Measurements from ENCODE around the gene NCOA1. TPM values are rescaled to one million over a fixed set of nuclear protein-coding genes. Genes with fewer than 3 reads are reported as not detected.

The NCOA1 gene
- total RNA-seq, 4 donors from 2014 or later = 42.3 to 66.9 (median 47.4) TPM

GRCh38 chr2:24512404-24512803 lies 21.4 kb downstream of the NCOA1 start:
- H3K4me1 ChIP-seq = peaks cover 4 to 85% (median 7%) of the 10 kb centered on the region in 3 donors
- peak overlapping the region in 1 of 4 donors; percentile 30 for H3K27ac ChIP-seq
- 11 to 20% methylated on average over 2 of the region's 2 CpGs for whole genome bisulfite sequencing, 2 donors (ENCODE audit: low coverage in 1 of 2)
- no peaks in the 10 kb centered on the region for H3K27me3 ChIP-seq
- no peak overlapping the region for H3K4me3 ChIP-seq
- no peaks in the 10 kb centered on the region for H3K9me3 ChIP-seq
- no peaks in the 10 kb centered on the region for H3K36me3 ChIP-seq
- TF ChIP-seq POLR2AphosphoS5 (IDR thresholded peaks at IDR 0.05) = no peak
- no peak for TF ChIP-seq CTCF (IDR thresholded peaks at IDR 0.05)
- no peak for ATAC-seq

GRCh38 chr2:24512831-24513230 lies 21.8 kb downstream of the NCOA1 start:
- H3K4me1 ChIP-seq = peaks cover 4 to 84% (median 7%) of the 10 kb centered on the region in 3 donors
- ATAC-seq = no peak
- H3K27ac ChIP-seq = peak overlapping the region in 1 of 4 donors; percentile 30
- no peaks in the 10 kb centered on the region for H3K27me3 ChIP-seq
- no peaks in the 10 kb centered on the region for H3K9me3 ChIP-seq
- no peaks in the 10 kb centered on the region for H3K36me3 ChIP-seq
- TF ChIP-seq POLR2AphosphoS5 (IDR thresholded peaks at IDR 0.05) = no peak
- no peak for TF ChIP-seq EP300 (IDR thresholded peaks at IDR 0.05)
- no peak for TF ChIP-seq POLR2A (IDR thresholded peaks at IDR 0.05)
- no peak for TF ChIP-seq CTCF (IDR thresholded peaks at IDR 0.05)
- H3K4me3 ChIP-seq = no peak overlapping the region
- WGBS, 2 donors (ENCODE audit: low coverage in 1 of 2) = 69 to 79% methylated on average over 6 of the region's 6 CpGs

- no peak for ATAC-seq
- TF ChIP-seq EP300 (IDR thresholded peaks at IDR 0.05) = no peak
- no peak for TF ChIP-seq CTCF (IDR thresholded peaks at IDR 0.05)
- no peak for TF ChIP-seq POLR2A (IDR thresholded peaks at IDR 0.05)
- no peak for TF ChIP-seq POLR2AphosphoS5 (IDR thresholded peaks at IDR 0.05)
- peaks cover 4 to 81% (median 7%) of the 10 kb centered on the region in 3 donors for H3K4me1 ChIP-seq
- H3K36me3 ChIP-seq = no peaks in the 10 kb centered on the region
- no peak overlapping the region for H3K4me3 ChIP-seq
- WGBS, 2 donors (ENCODE audit: low coverage in 1 of 2) = 83 to 91% methylated on average over 3 to 9 of the region's 9 CpGs
- H3K27me3 ChIP-seq = no peaks in the 10 kb centered on the region
- no peaks in the 10 kb centered on the region for H3K9me3 ChIP-seq
- no peak overlapping the region for H3K27ac ChIP-seq
These were observed 22.4 kb downstream of the NCOA1 start for GRCh38 chr2:24513281-24514071.

GRCh38 chr2:24514820-24515219 lies 23.8 kb downstream of the NCOA1 start:
- Histone ChIP-seq H3K36me3 (no peaks in the 10 kb centered on the region), H3K27me3 (no peaks in the 10 kb centered on the region), H3K4me1 (peaks cover 4 to 70% (median 7%) of the 10 kb centered on the region in 3 donors), H3K9me3 (no peaks in the 10 kb centered on the region), H3K4me3 (no peak overlapping the region), H3K27ac (no peak overlapping the region)
- TF ChIP-seq CTCF (IDR thresholded peaks at IDR 0.05) (no peak), EP300 (IDR thresholded peaks at IDR 0.05) (no peak), POLR2AphosphoS5 (IDR thresholded peaks at IDR 0.05) (no peak), POLR2A (IDR thresholded peaks at IDR 0.05) (no peak)
- 90 to 100% methylated on average over 2 of the region's 2 CpGs for WGBS, 2 donors (ENCODE audit: low coverage in 1 of 2)
- no peak for ATAC-seq

- Histone ChIP-seq H3K9me3 (no peaks in the 10 kb centered on the region), H3K4me3 (no peak overlapping the region), H3K4me1 (peaks cover 4 to 65% (median 7%) of the 10 kb centered on the region in 3 donors), H3K36me3 (no peaks in the 10 kb centered on the region), H3K27ac (no peak overlapping the region), H3K27me3 (no peaks in the 10 kb centered on the region)
- ATAC-seq = no peak
- WGBS, 2 donors (ENCODE audit: low coverage in 1 of 2) = 57 to 75% methylated on average over 2 of the region's 2 CpGs
- TF ChIP-seq POLR2AphosphoS5 (IDR thresholded peaks at IDR 0.05) = no peak
- TF ChIP-seq POLR2A (IDR thresholded peaks at IDR 0.05) = no peak
- no peak for TF ChIP-seq CTCF (IDR thresholded peaks at IDR 0.05)
- no peak for TF ChIP-seq EP300 (IDR thresholded peaks at IDR 0.05)
These were observed 24.3 kb downstream of the NCOA1 start for GRCh38 chr2:24515335-24515734.

Data from gastroesophageal sphincter (tissue), 4 donors.